Mesenchymal stem cell (in vitro differentiated cells and primary cell): Measurements from ENCODE around the gene RHOU.

Experiments used
- DNase-seq: peaks from one replicate; pipeline ENCODE4 v3.0.0-alpha.2; 2013
- H2AFZ ChIP-seq: one replicate; pipeline ENCODE4 v1.6.1; 2013; ENCODE audit warnings: low read depth, mild to moderate bottlenecking, control low read depth, inconsistent platforms, low read length, moderate library complexity
- H2AK5ac ChIP-seq: 2 replicates; pipeline ENCODE4 v1.6.1; 2013; ENCODE audit warnings: low read length, moderate library complexity, mild to moderate bottlenecking, inconsistent platforms; ENCODE audit not compliant: severe bottlenecking
- H2BK120ac ChIP-seq: one replicate; pipeline ENCODE4 v1.6.1; 2013; ENCODE audit warnings: low read depth, mild to moderate bottlenecking, inconsistent platforms, low read length, moderate library complexity
- H2BK12ac ChIP-seq, 2 experiments: one replicate each; pipeline ENCODE4 v1.6.1; 2013; ENCODE audit warnings: inconsistent platforms in 2 of 2, low read length in 2 of 2, mild to moderate bottlenecking in 2 of 2, moderate library complexity in 2 of 2, control low read depth in 1 of 2
- H2BK15ac ChIP-seq: one replicate; pipeline ENCODE4 v1.6.1; 2013; ENCODE audit warnings: mild to moderate bottlenecking, low read depth, inconsistent platforms; ENCODE audit not compliant: poor library complexity, severe bottlenecking
- H2BK5ac ChIP-seq: 2 replicates; pipeline ENCODE4 v1.6.1; 2013; ENCODE audit warnings: low read depth, mild to moderate bottlenecking, low read length, control low read depth, inconsistent platforms; ENCODE audit not compliant: poor library complexity, severe bottlenecking
- H3K14ac ChIP-seq, 2 experiments: one replicate each; pipeline ENCODE4 v1.6.1; 2013; ENCODE audit warnings: inconsistent platforms in 2 of 2, low read length in 2 of 2, control low read depth in 1 of 2, mild to moderate bottlenecking in 1 of 2, moderate library complexity in 1 of 2
- H3K18ac ChIP-seq, 2 experiments: one replicate each; pipeline ENCODE4 v1.6.1; 2013; ENCODE audit warnings: inconsistent platforms in 2 of 2, low read length in 2 of 2, control low read depth in 1 of 2, low read depth in 1 of 2, mild to moderate bottlenecking in 1 of 2
- H3K23ac ChIP-seq, 2 experiments: one replicate each; pipeline ENCODE4 v1.6.1; 2013; ENCODE audit warnings: inconsistent platforms in 2 of 2, low read length in 2 of 2, mild to moderate bottlenecking in 2 of 2, moderate library complexity in 2 of 2, control low read depth in 1 of 2
- H3K27ac ChIP-seq: 2 replicates; pipeline ENCODE4 v1.5.1; 2013; ENCODE audit warnings: mild to moderate bottlenecking, moderate library complexity, low read length, control low read depth, inconsistent platforms; ENCODE audit not compliant: poor library complexity, severe bottlenecking
- H3K27me3 ChIP-seq, 2 experiments: 2 replicates each; pipeline versions ENCODE4 v1.6.1 to v1.7.0; 2013; ENCODE audit warnings: low read length in 2 of 2, mild to moderate bottlenecking in 2 of 2, moderate library complexity in 2 of 2, control low read depth in 1 of 2, inconsistent platforms in 1 of 2; ENCODE audit not compliant: control insufficient read depth in 1 of 2, insufficient read depth in 1 of 2
- H3K36me3 ChIP-seq, 2 experiments: 2 replicates each; pipeline versions ENCODE4 v1.6.1 to v1.7.0; 2013; ENCODE audit warnings: low read length in 2 of 2, control low read depth in 1 of 2, inconsistent platforms in 1 of 2, low read depth in 1 of 2, mild to moderate bottlenecking in 1 of 2; ENCODE audit not compliant: insufficient read depth in 2 of 2, control insufficient read depth in 1 of 2
- H3K4ac ChIP-seq, 2 experiments: one replicate each; pipeline ENCODE4 v1.6.1; 2013; ENCODE audit warnings: inconsistent platforms in 2 of 2, low read length in 2 of 2, mild to moderate bottlenecking in 2 of 2, moderate library complexity in 2 of 2, control low read depth in 1 of 2, low read depth in 1 of 2
- H3K4me1 ChIP-seq: 2 replicates; pipeline ENCODE4 v1.6.1; 2013; ENCODE audit warnings: low read depth, low read length, control low read depth; ENCODE audit not compliant: control insufficient read depth, insufficient read depth
- H3K4me2 ChIP-seq: 2 replicates; pipeline ENCODE4 v1.6.1; 2013; ENCODE audit warnings: low read length, mild to moderate bottlenecking, inconsistent platforms; ENCODE audit not compliant: poor library complexity, severe bottlenecking
- H3K4me3 ChIP-seq, 2 experiments: 2 replicates each; pipeline versions ENCODE4 v1.5.1 to v1.7.0; 2013; ENCODE audit warnings: low read length in 2 of 2, mild to moderate bottlenecking in 2 of 2, control low read depth in 1 of 2, low read depth in 1 of 2; ENCODE audit not compliant: insufficient read depth in 1 of 2
- H3K79me1 ChIP-seq: replicated peaks from 2 replicates; pipeline ENCODE4 v1.6.1; 2013; ENCODE audit warnings: mild to moderate bottlenecking, control low read depth, low read length, inconsistent platforms; ENCODE audit not compliant: poor library complexity, severe bottlenecking
- H3K9ac ChIP-seq: 2 replicates; pipeline ENCODE4 v1.7.0; 2013; ENCODE audit warnings: mild to moderate bottlenecking, low read length, moderate library complexity
- H3K9me3 ChIP-seq: 2 replicates; pipeline ENCODE4 v1.7.0; 2013; ENCODE audit warnings: mild to moderate bottlenecking, low read length; ENCODE audit not compliant: control insufficient read depth
- H4K8ac ChIP-seq: one replicate; pipeline ENCODE4 v1.6.1; 2013; ENCODE audit warnings: inconsistent platforms, mild to moderate bottlenecking, low read length, moderate library complexity
- H4K91ac ChIP-seq: one replicate; pipeline ENCODE4 v1.6.1; 2013; ENCODE audit warnings: mild to moderate bottlenecking, low read length, inconsistent platforms
- WGBS: methylation state at CpG from one replicate; pipeline ENCODE4 v1.1.7; 2013; ENCODE audit warnings: mixed read lengths; 5-methylcytosine and 5-hydroxymethylcytosine counted together

RHOU gene

GRCh38 chr1:228736844-228737445 is 1.7 kb downstream of the RHOU start:
- peak overlapping the region in 1 of 2 experiments; percentile 81 for H3K4me3 ChIP-seq
- H3K27ac ChIP-seq = no peak overlapping the region
- H3K18ac ChIP-seq = no peak overlapping the region
- H2BK120ac ChIP-seq = no peak overlapping the region
- no peak overlapping the region for H2BK15ac ChIP-seq
- DNase-seq = peak; percentile 17
- H3K9me3 ChIP-seq = no peaks in the 10 kb centered on the region
- H2BK12ac ChIP-seq = no peak overlapping the region
- H3K23ac ChIP-seq = no peak overlapping the region
- H3K9ac ChIP-seq = peak overlapping the region; percentile 77
- H3K4ac ChIP-seq = no peak overlapping the region
- H2BK5ac ChIP-seq = no peak overlapping the region
- H3K4me2 ChIP-seq = no peak overlapping the region
- H3K79me1 ChIP-seq = no peaks in the 10 kb centered on the region
- WGBS = 13% methylated on average over 4 of the region's 5 CpGs
- peaks cover 10% of the 10 kb centered on the region for H3K4me1 ChIP-seq
- H4K8ac ChIP-seq = no peak overlapping the region
- H3K27me3 ChIP-seq = peaks cover 5 to 32% of the 10 kb centered on the region in 2 experiments
- H4K91ac ChIP-seq = no peak overlapping the region
- H3K14ac ChIP-seq = no peak overlapping the region
- H3K36me3 ChIP-seq = peaks cover 0 to 4% of the 10 kb centered on the region in 2 experiments
- no peak overlapping the region for H2AK5ac ChIP-seq
- H2AFZ ChIP-seq = no peak overlapping the region

DNA sequence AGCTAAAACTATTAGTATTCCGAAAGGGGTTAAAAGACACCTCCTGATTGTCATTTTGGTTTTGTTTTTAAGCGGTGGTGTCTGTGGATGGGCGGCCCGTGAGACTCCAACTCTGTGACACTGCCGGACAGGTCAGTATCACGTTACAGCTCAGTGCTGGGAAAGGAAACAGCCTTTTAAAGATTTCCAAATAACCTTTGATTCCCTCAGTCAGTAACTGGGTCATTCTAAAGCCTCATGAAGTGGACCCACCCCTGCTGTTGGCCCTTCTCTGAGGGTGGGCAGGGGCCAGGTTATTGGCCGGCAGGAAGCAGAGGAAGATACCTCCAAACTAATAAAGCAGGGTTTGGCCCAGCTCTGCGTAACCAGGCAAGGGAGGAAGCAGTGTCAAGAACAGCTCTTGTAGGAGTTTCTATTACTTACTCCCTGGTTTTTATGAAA is 2.3 kb downstream of the RHOU start:
- Histone ChIP-seq H3K36me3 (peaks cover 0 to 4% of the 10 kb centered on the region in 2 experiments), H4K91ac (no peak overlapping the region), H3K4me1 (peaks cover 10% of the 10 kb centered on the region)

DNA sequence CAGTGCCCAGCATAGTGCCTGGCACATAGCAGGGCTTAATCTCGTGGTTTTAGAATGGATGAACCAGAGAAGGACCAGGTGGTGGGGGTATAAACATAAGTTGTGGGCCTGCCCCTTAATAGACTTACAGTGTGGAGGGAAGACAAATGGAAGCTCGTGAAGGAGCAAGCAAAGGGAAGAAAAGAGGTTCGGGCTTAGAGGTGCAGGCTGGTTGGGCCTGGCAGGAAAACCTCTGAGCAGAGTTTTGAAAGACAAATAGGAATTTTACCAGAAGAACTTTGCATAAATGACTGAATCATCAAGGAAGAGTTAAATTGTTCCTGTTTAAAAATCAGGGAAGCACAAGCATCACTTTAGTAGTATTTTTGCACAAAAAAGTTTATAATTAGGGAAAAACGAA is 4.5 kb downstream of the RHOU start:
- peaks cover 4 to 14% of the 10 kb centered on the region in 2 experiments for H3K36me3 ChIP-seq
- H3K9ac ChIP-seq = no peak overlapping the region
- H2BK5ac ChIP-seq = no peak overlapping the region
- no peak overlapping the region for H3K4me2 ChIP-seq
- H3K9me3 ChIP-seq = no peaks in the 10 kb centered on the region
- H3K18ac ChIP-seq = no peak overlapping the region
- H3K23ac ChIP-seq = no peak overlapping the region
- H2AFZ ChIP-seq = no peak overlapping the region
- no peak overlapping the region for H2BK15ac ChIP-seq
- H2BK12ac ChIP-seq = no peak overlapping the region
- H3K27me3 ChIP-seq = peaks cover 5 to 11% of the 10 kb centered on the region in 2 experiments
- no peak overlapping the region for H2AK5ac ChIP-seq
- peaks cover 10% of the 10 kb centered on the region for H3K4me1 ChIP-seq
- WGBS = 89% methylated on average over 3 of the region's 4 CpGs
- no peak overlapping the region for H3K4ac ChIP-seq
- DNase-seq = no peak
- no peak overlapping the region for H3K27ac ChIP-seq
- no peak overlapping the region for H3K4me3 ChIP-seq
- H2BK120ac ChIP-seq = no peak overlapping the region
- H3K14ac ChIP-seq = no peak overlapping the region
- H4K91ac ChIP-seq = no peak overlapping the region
- no peaks in the 10 kb centered on the region for H3K79me1 ChIP-seq
- no peak overlapping the region for H4K8ac ChIP-seq

More for the DNA sequence above, 2.3 kb downstream of the RHOU start:
- H3K14ac ChIP-seq = no peak overlapping the region
- no peak overlapping the region for H2AFZ ChIP-seq
- H3K18ac ChIP-seq = no peak overlapping the region
- H3K9ac ChIP-seq = peak overlapping the region; percentile 14
- no peak overlapping the region for H2BK5ac ChIP-seq
- no peak overlapping the region for H2BK12ac ChIP-seq
- H3K79me1 ChIP-seq = no peaks in the 10 kb centered on the region
- H3K23ac ChIP-seq = no peak overlapping the region
- no peak overlapping the region for H3K4ac ChIP-seq
- no peak overlapping the region for H2BK15ac ChIP-seq
- H2BK120ac ChIP-seq = no peak overlapping the region
- WGBS = 42% methylated on average over 8 of the region's 8 CpGs
- H3K27me3 ChIP-seq = peaks cover 5 to 26% of the 10 kb centered on the region in 2 experiments
- H3K27ac ChIP-seq = no peak overlapping the region
- H4K8ac ChIP-seq = no peak overlapping the region
- H3K4me2 ChIP-seq = no peak overlapping the region
- peak; percentile 30 for DNase-seq
- no peaks in the 10 kb centered on the region for H3K9me3 ChIP-seq
- H2AK5ac ChIP-seq = no peak overlapping the region
- no peak overlapping the region for H3K4me3 ChIP-seq

- no peak for DNase-seq
- Histone ChIP-seq H3K36me3 (peaks cover 4 to 14% of the 10 kb centered on the region in 2 experiments), H3K27me3 (peaks cover 5 to 11% of the 10 kb centered on the region in 2 experiments), H2BK12ac (no peak overlapping the region), H3K9ac (no peak overlapping the region), H3K23ac (no peak overlapping the region), H3K27ac (no peak overlapping the region), H3K4me2 (no peak overlapping the region), H3K18ac (no peak overlapping the region), H3K4me1 (peaks cover 5% of the 10 kb centered on the region), H3K4me3 (no peak overlapping the region), H3K9me3 (no peaks in the 10 kb centered on the region), H2AK5ac (no peak overlapping the region), H3K79me1 (no peaks in the 10 kb centered on the region), H2AFZ (no peak overlapping the region), H4K91ac (no peak overlapping the region), H4K8ac (no peak overlapping the region), H2BK5ac (no peak overlapping the region), H3K14ac (no peak overlapping the region), H3K4ac (no peak overlapping the region), H2BK120ac (no peak overlapping the region), H2BK15ac (no peak overlapping the region)
- 79% methylated on average over 8 of the region's 8 CpGs for WGBS
Measured at GRCh38 chr1:228740543-228741317, 5.5 kb downstream of the RHOU start.
